GM12878 (cell line): ENCODE results near the gene KDM8. TPM values are rescaled to one million over a fixed set of nuclear protein-coding genes. Genes with fewer than 3 reads are reported as not detected.

Experiments used
- BCLAF1 ChIP-seq: fragments of 450-650 bp; IDR thresholded peaks from 2 replicates; pipeline ENCODE4 v1.6.1; 2017; ENCODE audit warnings: antibody characterized with exemption, mild to moderate bottlenecking, moderate library complexity
- CEBPB ChIP-seq, 2 experiments: fragments of 150-350 bp in 1 of 2; IDR thresholded peaks; 2 replicates each; pipeline ENCODE4 v1.6.1; 2012 to 2014; ENCODE audit warnings: low read depth in 2 of 2, low read length in 2 of 2, borderline replicate concordance in 1 of 2, inconsistent platforms in 1 of 2
- CHD4 ChIP-seq: fragments of 200-600 bp; sonication (generic); IDR thresholded peaks from 2 replicates; pipeline ENCODE4 v1.6.1; 2016; ENCODE audit warnings: mild to moderate bottlenecking
- E2F4 ChIP-seq: IDR thresholded peaks from 2 replicates; pipeline ENCODE4 v1.6.1; 2012; ENCODE audit warnings: low read depth, low read length, improper control_type of control experiment
- ELK1 ChIP-seq: IDR thresholded peaks from 2 replicates; pipeline ENCODE4 v1.6.1; 2012; ENCODE audit warnings: low read depth, low read length, improper control_type of control experiment
- FOXK2 ChIP-seq: fragments of 450-650 bp; IDR thresholded peaks from 2 replicates; pipeline ENCODE4 v1.6.1; 2017; ENCODE audit warnings: mild to moderate bottlenecking, moderate library complexity
- HCFC1 ChIP-seq: fragments of 150-350 bp; IDR thresholded peaks from 2 replicates; pipeline ENCODE4 v1.6.1; 2014; ENCODE audit warnings: low read length
- IRF3 ChIP-seq: fragments of 450-650 bp; IDR thresholded peaks from 2 replicates; pipeline ENCODE4 v1.6.1; 2014; ENCODE audit warnings: mild to moderate bottlenecking
- IRF4 ChIP-seq: IDR thresholded peaks from 2 replicates; pipeline ENCODE4 v1.6.1; 2011; ENCODE audit warnings: low read depth, low read length
- KLF5 ChIP-seq: fragments of 450-650 bp; IDR thresholded peaks from 2 replicates; pipeline ENCODE4 v1.6.1; 2014; ENCODE audit warnings: mild to moderate bottlenecking; ENCODE audit not compliant: partially characterized antibody
- NR2C1 ChIP-seq: fragments of 450-650 bp; IDR thresholded peaks from 2 replicates; pipeline ENCODE4 v1.6.1; 2017; ENCODE audit warnings: antibody characterized with exemption, mild to moderate bottlenecking, moderate library complexity
- NR2C2 ChIP-seq: IDR thresholded peaks from 2 replicates; pipeline ENCODE4 v1.6.1; 2011; ENCODE audit warnings: borderline replicate concordance, low read depth; ENCODE audit not compliant: control insufficient read depth, insufficient read length
- POLR2AphosphoS5 ChIP-seq: IDR thresholded peaks from 2 replicates; pipeline ENCODE4 v1.6.1; 2011; ENCODE audit warnings: mild to moderate bottlenecking, low read length, inconsistent platforms
- PRDM15 ChIP-seq: fragments of 450-650 bp; formaldehyde crosslinking; IDR thresholded peaks from 2 replicates; pipeline ENCODE4 v1.4.0; 2020; ENCODE audit warnings: mild to moderate bottlenecking, moderate library complexity
- RELA ChIP-seq: fragments of 450-650 bp; IDR thresholded peaks from 2 replicates; pipeline ENCODE4 v1.8.0; 2014; ENCODE audit warnings: borderline replicate concordance; ENCODE audit not compliant: partially characterized antibody
- USF1 ChIP-seq: IDR thresholded peaks from 2 replicates; pipeline ENCODE4 v1.6.1; 2011; ENCODE audit warnings: borderline replicate concordance, low read depth, mild to moderate bottlenecking, moderate library complexity, mixed read lengths, low read length; ENCODE audit not compliant: insufficient read depth; ENCODE audit errors: extremely low read length
- YBX1 ChIP-seq: fragments of 450-650 bp; IDR thresholded peaks from 2 replicates; pipeline ENCODE4 v1.6.1; 2016; ENCODE audit warnings: antibody characterized with exemption
- YY1 ChIP-seq: IDR thresholded peaks from 2 replicates; pipeline ENCODE4 v1.6.1; 2011; ENCODE audit warnings: low read depth, mild to moderate bottlenecking, low read length
- ZSCAN29 ChIP-seq: fragments of 450-650 bp; IDR thresholded peaks from 2 replicates; pipeline ENCODE4 v1.6.1; 2017; ENCODE audit warnings: mild to moderate bottlenecking, moderate library complexity
- polyA plus RNA-seq, 11 experiments: library from polyadenylated mRNA; depleted of rRNA in 4 of 11; unstranded in 6 of 11; stranded (reverse) in 5 of 11; fragments of >200 nt; fragmentation: Nextera tagmentation in 4 of 11; fragmentation: Illumina TruSeq in 1 of 11; extraction: Ambion mirVana in 4 of 11; extraction: Trizol in 1 of 11; gene quantifications; 1 replicate in 1 of 11; 2 replicates in 10 of 11; pipeline versions ENCODE4 v1.2.1 to v1.2.3, GENCODE V29; 2011 to 2016; ENCODE audit warnings: inconsistent platforms in 2 of 11, missing spikeins in 2 of 11, low read depth in 1 of 11
- total RNA-seq, 4 experiments: library from RNA; depleted of rRNA in 3 of 4; stranded (reverse); fragments of >200 nt in 3 of 4; fragmentation: Illumina TruSeq in 1 of 4; extraction: Trizol in 1 of 4; gene quantifications; 2 replicates each; pipeline versions ENCODE4 v1.2.1 to v1.2.3, GENCODE V29; 2013 to 2021

KDM8 gene
- total and polyA plus RNA-seq, 10 of the 15 experiments (the other 5 are each of a cell fraction or from before 2014, with no cell fraction given), result 0.79 to 8.9 (median 5.8) TPM

- TF ChIP-seq PRDM15 (CRISPR knock-in tag), result no peak
- no peak for TF ChIP-seq ELK1
- TF ChIP-seq NR2C1, result no peak
- no peak for TF ChIP-seq E2F4
- TF ChIP-seq YBX1, result no peak
- TF ChIP-seq RELA, result no peak
- TF ChIP-seq BCLAF1, result no peak
- TF ChIP-seq ZSCAN29, result no peak
- TF ChIP-seq YY1, result 0 out of 2 replicates have a peak, but pooled peaks have one; percentile 10
- no peak for TF ChIP-seq CEBPB (IDR thresholded peaks at IDR 0.05; ENCODE audit: borderline replicate concordance in 1 of 2, low read depth in 2 of 2, low read length in 2 of 2)
- TF ChIP-seq KLF5, result no peak
- TF ChIP-seq CHD4, result no peak
- TF ChIP-seq HCFC1, result no peak
- no peak for TF ChIP-seq NR2C2
- TF ChIP-seq IRF3, result no peak
- peak; percentile 32; the same call in 1 of the 2 replicates for TF ChIP-seq POLR2AphosphoS5
- TF ChIP-seq USF1, result no peak
- no peak for TF ChIP-seq FOXK2
- TF ChIP-seq IRF4, result no peak
Measured at GRCh38 chr16:27242868-27243590, 39.7 kb downstream of the KDM8 start (continued).
